ENCODE measurements around the gene ALG9.

Gene ALG9, protein sequence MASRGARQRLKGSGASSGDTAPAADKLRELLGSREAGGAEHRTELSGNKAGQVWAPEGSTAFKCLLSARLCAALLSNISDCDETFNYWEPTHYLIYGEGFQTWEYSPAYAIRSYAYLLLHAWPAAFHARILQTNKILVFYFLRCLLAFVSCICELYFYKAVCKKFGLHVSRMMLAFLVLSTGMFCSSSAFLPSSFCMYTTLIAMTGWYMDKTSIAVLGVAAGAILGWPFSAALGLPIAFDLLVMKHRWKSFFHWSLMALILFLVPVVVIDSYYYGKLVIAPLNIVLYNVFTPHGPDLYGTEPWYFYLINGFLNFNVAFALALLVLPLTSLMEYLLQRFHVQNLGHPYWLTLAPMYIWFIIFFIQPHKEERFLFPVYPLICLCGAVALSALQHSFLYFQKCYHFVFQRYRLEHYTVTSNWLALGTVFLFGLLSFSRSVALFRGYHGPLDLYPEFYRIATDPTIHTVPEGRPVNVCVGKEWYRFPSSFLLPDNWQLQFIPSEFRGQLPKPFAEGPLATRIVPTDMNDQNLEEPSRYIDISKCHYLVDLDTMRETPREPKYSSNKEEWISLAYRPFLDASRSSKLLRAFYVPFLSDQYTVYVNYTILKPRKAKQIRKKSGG

DNA sequence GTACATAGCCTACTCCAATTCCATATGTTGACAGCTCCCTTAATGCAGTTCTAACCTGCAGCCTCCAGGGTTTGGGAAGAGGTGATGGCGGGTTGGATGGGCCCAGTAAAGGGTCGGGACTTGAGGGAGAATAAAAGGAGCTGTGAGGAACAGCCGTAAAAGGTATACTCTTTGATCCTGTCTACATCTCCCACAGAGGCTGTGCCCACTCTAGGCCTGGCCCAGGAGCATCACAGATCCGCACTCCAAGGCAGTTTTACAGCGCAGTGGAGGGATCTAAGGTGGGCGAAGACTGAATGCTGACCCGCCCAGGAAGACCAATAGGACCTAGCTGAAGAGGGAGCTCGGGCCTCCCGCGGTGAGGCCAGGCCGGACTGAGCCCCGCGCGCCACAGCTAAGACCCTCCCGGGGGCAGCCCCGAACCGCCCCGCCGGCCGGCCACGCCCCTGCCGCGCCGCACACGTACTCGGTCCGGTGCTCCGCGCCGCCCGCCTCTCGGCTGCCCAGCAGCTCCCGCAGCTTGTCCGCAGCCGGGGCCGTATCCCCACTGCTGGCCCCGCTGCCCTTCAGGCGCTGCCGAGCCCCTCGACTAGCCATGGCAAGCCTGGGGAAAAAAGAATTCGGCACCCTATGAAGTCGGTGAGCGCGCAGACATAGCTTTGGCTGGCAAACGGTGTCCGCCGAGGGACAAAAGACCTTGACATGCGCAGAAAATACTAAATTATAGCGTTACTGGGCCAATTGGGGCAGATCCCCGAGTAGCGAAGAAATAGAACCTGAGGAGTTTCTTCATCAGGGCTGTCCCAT lies at the start of gene ALG9:
TSS of gene ALG9 (minus strand) at position 696 of the 807 bp plus-strand sequence. CDS start at position 597, 99 bp downstream.
- DNase-seq (ENCODE audit: extremely low spot score, insufficient read length, low read depth) (peak; percentile 64), FAIRE-seq (peak; percentile 87)

DNA sequence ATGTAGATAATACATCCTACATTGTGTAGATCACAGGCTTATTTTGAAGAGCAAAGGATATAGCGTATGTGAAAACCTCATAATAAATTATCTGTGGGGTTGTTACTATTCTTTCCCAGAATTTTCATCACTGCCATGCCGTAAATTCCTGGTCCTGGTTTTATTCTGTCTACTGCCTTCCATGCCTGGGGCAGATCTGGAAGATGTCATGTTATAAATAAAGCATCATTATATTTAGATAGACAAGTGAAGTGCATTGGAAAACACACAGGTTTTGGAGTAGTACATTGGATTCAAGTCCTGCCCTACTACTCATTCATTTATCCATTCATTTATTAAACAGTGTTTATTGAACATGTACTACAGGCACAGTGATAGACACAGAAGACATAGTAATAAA lies 49.5 kb upstream of the ALG9 start:
- DNase-seq (ENCODE audit: extremely low spot score, insufficient read length, low read depth) (no peak), FAIRE-seq (no peak)

DNA sequence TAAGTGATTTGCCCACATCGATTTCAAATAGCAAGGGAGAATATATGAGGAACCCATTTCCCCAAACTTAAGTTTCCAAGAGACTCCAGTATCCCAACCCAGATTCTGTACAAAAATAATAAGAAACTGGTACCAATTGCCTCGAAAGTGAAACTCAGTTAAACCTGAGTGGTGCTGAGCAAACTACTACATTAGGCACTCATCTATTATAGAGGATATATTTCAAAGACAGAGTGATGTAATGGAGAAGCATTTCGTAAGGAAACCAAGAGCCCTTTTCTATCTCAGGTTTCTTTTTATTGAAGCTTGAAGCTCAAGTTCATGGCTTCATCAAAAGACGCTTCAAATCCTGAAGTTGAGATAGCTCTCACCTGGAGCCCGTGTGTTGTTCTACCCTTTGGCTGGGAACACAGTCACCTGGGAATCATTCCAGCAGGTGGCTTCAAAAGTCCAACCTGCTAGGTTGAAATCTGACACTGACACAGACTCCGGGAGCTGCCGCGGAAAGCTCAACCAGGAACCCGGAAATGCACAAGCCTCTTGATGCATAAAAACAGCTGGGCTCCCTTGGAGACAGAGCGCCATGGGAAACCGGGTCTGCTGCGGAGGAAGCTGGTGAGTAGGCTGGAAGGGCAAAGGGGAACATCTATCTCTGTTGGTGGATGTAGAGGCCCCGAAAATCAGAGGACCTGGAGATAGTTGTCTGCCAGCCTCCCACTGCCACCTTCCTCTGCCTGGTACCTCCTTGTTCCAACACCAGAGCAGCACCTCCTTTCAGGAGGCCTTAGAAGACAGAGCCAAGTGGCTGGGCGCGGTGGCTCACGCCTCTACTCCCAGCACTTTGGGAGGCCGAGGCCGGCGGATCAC lies 47.2 kb upstream of the ALG9 start, which contains the start of gene C11orf52:
TSS of gene C11orf52 (plus strand) at position 524 of the 867 bp plus-strand sequence. CDS start at position 584, 60 bp downstream.
- FAIRE-seq (no peak), DNase-seq (ENCODE audit: extremely low spot score, insufficient read length, low read depth) (no peak)

DNA sequence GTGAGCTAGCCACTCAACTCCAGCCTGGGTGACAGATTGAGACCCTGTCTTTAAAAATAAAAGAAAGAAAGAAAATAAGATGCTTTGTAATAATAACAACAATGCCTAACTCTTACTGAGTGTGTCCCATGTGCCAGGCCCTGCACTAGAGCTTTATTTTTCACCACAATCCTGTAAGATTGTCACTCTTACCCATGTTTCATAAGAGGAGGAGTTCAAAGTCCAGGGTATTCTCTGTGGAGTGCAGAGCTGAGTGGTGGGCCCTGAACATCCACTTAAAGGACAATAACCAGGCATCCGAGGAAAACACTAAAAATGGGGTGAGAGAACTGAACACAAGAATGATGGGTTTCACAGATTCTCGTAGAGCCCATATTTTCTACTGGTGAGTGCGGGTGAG lies 46.4 kb upstream of the ALG9 start:
- DNase-seq (ENCODE audit: extremely low spot score, insufficient read length, low read depth) (no peak), FAIRE-seq (no peak)

DNA sequence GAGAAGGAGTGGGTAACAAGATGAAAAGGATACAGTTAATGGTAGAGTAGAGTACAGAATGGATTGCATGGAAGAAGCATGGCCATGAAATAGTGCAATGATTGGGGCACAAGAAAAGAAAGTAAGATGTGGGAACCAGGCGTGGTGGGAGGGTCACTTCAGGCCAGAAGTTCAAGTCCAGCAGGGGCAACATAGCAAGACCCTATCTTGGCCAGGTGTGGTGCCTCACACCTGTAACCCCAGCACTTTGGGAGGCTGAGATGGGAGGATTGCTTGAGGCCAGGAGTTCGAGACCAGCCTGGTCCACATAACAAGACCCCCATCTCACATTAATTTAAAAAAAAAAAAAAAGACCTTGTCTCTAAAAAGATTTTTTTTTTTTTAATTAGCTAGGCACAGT lies 45.9 kb upstream of the ALG9 start:
- no peak for FAIRE-seq
- no peak for DNase-seq (ENCODE audit: extremely low spot score, insufficient read length, low read depth)

DNA sequence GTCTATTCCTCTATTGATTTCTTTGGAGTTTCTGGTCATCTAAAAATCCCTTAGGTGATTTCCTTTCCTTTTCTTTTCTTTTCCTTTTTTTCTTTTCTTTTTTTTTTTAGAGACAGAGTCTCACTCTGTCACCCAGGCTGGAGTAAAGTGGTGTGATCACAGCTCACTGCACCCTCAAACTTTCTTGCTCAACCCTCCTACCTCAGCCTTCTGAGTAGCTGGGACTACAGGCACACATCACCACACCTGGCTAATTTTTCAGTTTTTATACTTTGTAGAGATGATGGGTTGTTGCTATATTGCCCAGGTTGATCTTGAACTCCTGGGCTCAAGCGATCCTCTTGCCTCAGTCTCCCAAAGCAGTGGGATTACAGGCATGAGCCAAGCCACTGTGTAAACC lies 45.4 kb upstream of the ALG9 start:
- DNase-seq (ENCODE audit: extremely low spot score, insufficient read length, low read depth) (no peak), FAIRE-seq (no peak)

DNA sequence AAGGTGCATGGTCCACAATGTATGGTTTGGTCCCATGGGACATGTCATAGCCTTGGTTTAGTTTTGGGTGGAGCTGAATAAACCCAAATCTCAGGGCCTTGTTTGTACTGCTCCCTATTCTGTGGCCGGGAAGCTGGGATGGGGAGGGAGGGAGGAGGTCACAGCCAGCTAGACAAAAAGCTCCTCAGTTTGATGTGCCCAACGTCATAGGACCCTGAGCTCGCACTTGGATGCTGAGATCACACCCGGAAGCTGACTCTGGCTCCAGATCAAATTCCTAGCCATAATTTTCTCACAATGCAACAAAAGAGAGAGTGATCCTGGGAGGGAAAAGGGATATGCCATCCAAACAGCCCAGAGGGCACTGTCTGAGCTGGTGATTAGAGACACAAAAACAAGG lies 42.6 kb upstream of the ALG9 start:
- FAIRE-seq (no peak), DNase-seq (ENCODE audit: extremely low spot score, insufficient read length, low read depth) (no peak)

DNA sequence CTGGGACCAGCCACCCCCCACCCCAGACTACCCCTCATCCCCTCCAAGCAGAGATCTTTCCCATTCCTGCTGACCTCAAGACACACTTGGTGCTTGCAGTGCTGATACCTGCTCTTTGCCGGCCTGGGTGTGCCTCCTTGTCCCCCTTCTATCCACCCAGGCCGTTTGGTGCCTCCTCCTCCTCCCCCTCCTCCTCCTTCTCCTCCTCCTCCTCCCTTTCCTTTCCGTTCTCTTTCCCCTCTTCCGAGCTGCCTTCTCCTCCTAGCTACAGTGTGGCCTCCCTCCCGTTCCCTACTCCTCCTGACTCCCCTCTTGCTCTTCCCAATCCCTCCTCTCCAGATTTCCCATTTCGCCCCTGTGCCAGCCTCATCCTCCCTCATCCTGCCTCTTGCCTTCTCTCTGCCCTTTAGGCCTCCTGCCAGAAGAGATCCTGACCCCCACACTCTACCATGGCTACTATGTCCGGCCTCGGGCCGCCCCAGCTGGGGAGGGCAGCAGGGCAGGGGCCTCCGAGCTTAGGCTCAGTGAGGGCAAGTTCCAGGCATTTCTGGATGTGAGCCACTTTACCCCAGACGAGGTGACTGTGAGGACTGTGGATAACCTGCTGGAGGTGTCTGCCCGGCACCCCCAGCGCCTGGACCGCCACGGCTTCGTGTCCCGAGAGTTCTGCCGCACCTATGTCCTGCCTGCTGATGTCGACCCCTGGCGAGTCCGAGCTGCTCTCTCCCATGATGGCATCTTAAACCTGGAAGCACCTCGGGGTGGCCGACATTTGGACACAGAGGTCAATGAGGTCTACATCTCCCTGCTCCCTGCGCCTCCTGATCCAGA lies 41.9 kb upstream of the ALG9 start:
- DNase-seq (ENCODE audit: extremely low spot score, insufficient read length, low read depth) (no peak), FAIRE-seq (no peak)

DNA sequence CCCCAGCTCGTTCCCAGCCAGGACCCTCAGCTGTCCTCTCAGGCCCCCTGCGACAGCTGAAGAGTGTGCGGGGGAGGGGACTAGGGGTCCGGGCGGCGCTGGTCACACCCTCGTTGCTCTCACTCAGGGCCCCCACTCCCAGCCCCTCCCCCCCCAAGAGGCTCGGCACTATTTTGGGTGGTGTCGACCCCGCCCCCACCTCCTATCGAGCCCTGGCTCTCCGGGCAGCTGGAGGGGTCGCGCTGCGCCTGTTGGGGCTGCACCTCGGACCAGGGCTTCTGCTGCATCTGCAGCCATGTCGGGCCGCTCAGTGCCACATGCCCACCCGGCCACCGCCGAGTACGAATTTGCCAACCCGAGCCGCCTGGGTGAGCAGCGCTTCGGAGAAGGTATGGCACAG lies 41.2 kb upstream of the ALG9 start, which contains the start of gene HSPB2:
TSS of gene HSPB2 (plus strand) at position 200 of the 400 bp plus-strand sequence. CDS start at position 296, 96 bp downstream.
- FAIRE-seq (no peak), DNase-seq (ENCODE audit: extremely low spot score, insufficient read length, low read depth) (no peak)

DNA sequence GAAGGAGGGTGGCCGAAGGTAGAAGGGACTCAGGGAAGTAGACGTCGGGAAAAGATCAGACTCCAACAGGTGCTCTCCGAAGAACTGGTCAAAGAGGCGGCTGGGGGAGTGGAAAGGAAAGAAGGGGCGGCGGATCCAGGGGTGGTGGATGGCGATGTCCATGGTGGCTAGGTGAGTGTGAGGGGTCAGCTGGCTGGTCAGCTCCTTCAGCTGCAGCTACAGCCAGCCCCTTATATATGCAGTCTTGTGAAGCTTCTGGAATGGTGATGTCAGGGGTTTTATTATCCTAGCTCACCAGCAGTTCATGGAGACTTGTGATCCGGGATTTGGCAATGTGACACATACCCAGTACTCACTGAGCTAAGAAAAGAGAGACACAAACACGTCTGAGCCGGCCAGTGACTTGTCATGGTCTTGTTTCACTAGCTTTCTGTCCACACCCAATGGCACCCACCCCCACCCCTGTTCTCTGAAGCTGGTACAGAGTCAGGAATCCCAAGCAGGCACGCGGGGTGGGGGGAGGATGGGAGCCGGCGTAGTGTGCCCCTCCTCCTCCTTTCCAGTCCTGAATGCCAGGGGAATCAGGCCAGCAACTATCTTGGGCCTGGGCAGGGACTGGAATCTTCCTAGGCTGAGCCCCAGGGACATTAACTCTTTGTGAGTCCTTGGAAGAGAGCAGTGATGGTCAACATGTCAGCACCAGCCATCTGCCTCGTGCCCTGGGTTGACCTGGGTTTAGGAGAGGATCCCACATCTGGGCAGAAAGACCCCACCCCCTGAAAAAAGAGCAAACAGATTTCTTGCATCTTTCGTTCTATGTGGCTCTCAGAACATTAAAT lies 40.4 kb upstream of the ALG9 start, which contains the start of gene CRYAB:
TSS of gene CRYAB (minus strand) at position 208 of the 839 bp plus-strand sequence. CDS start at position 162, 46 bp downstream.
- DNase-seq (ENCODE audit: extremely low spot score, insufficient read length, low read depth) (no peak), FAIRE-seq (no peak)

DNA sequence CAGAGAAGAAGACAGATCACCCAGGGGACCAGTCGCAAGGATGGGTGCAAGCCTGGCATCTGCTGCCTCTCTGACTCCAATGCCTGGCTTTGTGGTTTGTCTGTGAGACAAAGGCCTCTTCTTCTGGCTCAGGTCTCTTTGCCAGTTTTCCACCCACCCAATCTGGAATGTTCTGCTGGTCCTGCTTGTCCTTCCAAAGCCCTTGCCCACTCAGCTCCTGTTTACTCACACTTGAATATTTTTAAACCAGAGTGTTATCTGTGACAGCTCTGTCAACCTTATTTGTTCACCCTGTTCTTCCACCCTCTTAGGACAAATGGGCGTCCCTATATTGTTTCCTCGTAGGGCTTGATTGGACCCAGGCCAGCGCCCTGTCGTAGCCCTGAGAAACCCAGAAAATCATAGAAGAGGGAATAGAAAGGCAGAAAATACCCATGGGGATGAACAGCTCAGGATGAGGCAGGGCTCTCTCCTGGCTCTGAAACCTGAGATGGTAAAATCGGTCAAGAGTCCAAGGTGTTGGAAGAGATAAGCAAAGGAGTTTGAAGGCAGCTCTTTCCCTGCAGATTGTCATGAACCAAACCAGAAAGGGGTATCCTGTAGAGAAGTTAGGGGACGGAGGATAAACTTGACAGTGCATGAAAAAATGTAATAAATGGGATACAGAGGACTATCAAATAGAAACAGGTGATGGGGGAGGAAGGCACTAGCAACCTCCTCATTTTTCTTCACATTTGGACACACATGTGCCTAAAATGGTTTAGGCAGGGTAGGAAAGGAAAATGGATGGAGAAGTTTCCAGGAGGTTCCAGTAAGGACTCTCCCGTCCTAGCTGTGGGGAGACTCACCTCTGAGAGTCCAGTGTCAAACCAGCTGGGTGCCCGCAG lies 39.5 kb upstream of the ALG9 start:
- no peak for DNase-seq (ENCODE audit: extremely low spot score, insufficient read length, low read depth)
- FAIRE-seq, result no peak

DNA sequence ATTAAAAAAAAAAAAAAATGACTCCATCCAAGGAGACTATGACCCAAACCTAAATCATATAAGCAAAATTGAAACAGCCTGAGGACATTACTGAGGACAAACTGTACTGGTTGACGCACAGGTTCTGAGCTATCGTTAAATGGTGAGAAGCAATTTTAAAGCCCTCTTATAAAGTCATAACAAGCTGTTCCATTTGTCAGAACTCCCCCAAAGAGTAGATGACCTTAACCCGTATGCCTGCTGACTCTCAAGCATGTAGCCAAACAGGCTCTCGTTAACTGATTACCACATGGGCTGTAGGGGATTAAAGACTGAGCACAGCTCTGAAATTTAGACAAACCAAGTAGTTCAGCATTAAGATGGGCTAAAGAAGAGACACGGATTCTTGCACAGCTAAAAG lies 38.0 kb upstream of the ALG9 start:
- FAIRE-seq, result no peak
- no peak for DNase-seq (ENCODE audit: extremely low spot score, insufficient read length, low read depth)

DNA sequence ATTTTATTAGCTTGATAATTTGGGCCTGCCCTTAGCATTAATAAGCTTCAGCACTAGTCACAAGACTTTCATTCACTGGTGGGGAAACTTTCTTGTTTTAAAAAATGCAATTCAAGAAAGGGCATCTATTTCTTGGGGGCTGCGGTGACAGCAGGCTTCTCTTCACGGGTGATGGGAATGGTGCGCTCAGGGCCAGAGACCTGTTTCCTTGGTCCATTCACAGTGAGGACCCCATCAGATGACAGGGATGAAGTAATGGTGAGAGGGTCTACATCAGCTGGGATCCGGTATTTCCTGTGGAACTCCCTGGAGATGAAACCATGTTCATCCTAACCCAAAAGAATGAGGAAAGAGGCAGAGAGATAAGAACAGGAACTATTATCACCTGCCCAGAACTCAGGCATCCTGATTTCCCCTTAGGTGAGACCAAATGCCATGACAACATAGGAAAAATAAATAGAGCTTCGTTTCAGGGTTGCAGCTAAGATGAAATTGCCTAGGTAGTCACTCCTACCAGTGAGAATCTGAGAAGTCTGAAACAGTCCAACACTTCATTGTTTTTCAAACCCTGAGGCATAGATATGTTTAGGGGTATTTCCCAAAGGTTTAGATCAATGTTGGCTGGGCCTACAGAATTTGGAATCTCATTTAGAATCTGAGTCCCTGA lies 37.4 kb upstream of the ALG9 start:
- FAIRE-seq, result no peak
- no peak for DNase-seq (ENCODE audit: extremely low spot score, insufficient read length, low read depth)

DNA sequence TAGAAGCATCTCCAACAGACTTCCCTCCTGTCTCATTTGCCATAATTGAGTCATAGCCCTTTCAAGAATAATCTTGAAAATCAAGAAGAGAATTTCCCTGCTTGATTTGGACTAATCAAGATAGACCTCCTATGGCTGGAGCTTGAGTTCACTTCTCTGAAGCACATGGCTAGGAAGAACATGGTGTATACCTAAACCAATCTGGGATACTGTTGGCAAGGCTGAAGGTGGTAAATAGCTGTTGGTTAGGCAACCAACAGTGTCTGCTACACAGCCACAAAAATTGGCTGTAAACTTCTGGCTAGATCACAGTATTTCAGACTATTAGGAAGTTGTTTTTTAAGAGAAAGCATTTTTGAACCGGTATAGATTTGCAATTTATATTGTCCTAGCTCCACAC lies 35.3 kb upstream of the ALG9 start:
- FAIRE-seq (no peak), DNase-seq (ENCODE audit: extremely low spot score, insufficient read length, low read depth) (no peak)

DNA sequence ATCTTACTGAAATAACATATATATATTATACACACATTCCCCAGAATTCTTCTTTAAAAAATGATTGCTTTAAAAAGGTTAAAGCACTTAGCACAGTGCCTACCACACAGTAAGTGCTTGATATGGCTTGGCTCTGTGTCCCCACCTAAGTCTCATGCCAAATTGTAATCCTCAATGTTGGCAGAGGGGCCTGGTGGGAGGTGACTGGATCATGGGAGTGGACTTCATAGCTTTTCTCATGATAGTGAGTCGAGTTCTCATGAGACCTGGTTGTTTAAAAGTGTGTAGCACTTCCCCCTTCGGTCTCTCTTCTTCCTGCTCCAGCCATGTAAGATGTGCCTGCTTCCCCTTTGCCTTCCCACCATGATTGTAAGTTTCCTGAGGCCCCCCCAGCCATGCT lies 34.0 kb upstream of the ALG9 start:
- DNase-seq (ENCODE audit: extremely low spot score, insufficient read length, low read depth) (no peak), FAIRE-seq (no peak)

DNA sequence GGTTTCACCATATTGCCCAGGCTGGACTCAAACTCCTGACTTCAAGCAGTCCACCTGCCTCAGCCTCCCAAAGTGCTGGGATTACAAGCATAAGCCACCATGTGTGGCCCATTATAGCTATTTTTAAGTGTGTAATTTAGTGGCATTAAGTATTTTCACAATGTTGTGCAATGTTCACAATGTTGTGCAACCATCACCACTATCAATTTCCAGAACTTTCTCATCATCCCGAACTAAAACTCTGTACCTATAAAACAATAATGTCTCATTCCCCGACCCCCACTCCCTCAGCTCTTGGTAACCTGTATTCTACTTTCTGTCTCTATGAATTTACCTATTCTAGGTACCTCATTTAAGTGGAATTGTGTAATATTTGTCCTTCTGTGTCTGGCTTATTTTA lies 15.5 kb upstream of the ALG9 start:
- no peak for FAIRE-seq
- no peak for DNase-seq (ENCODE audit: extremely low spot score, insufficient read length, low read depth)
